SJCRH30 (cell line): ENCODE measurements around the gene COL7A1. TPM values are rescaled to one million over a fixed set of nuclear protein-coding genes. Genes with fewer than 3 reads are reported as not detected.

Source experiments
- DNase-seq, 2 experiments: peaks; one replicate each; pipeline ENCODE4 v3.0.0-alpha.2; 2015 to 2020
- H3K27ac ChIP-seq: fragments of 250-450 bp; sonication (Bioruptor Pico); 2 replicates; pipeline ENCODE4 v1.5.1; 2020; ENCODE audit warnings: mild to moderate bottlenecking, moderate library complexity
- H3K27me3 ChIP-seq: fragments of 250-450 bp; sonication (Bioruptor Pico); 2 replicates; pipeline ENCODE4 v1.5.1; 2020; ENCODE audit warnings: mild to moderate bottlenecking, moderate library complexity
- H3K36me3 ChIP-seq: fragments of 250-450 bp; sonication (Bioruptor Pico); 2 replicates; pipeline ENCODE4 v1.5.1; 2020; ENCODE audit warnings: mild to moderate bottlenecking, moderate library complexity
- H3K4me1 ChIP-seq: fragments of 250-450 bp; sonication (Bioruptor Pico); 2 replicates; pipeline ENCODE4 v1.5.1; 2020; ENCODE audit warnings: mild to moderate bottlenecking, moderate library complexity
- H3K4me3 ChIP-seq: fragments of 250-450 bp; sonication (Bioruptor Pico); 2 replicates; pipeline ENCODE4 v1.5.1; 2020; ENCODE audit warnings: mild to moderate bottlenecking, moderate library complexity
- H3K9me3 ChIP-seq: fragments of 250-450 bp; sonication (Bioruptor Pico); replicated peaks from 2 replicates; pipeline ENCODE4 v1.5.1; 2020; ENCODE audit warnings: mild to moderate bottlenecking, moderate library complexity
- total RNA-seq: library from RNA; depleted of rRNA; stranded (reverse); fragments of >200 nt; shearing (Covaris generic); gene quantifications from 2 replicates; pipeline ENCODE4 v1.2.3, GENCODE V29; 2014

COL7A1 gene
- total RNA-seq, 1 experiment from 2014 or later: 2.0 TPM

DNA sequence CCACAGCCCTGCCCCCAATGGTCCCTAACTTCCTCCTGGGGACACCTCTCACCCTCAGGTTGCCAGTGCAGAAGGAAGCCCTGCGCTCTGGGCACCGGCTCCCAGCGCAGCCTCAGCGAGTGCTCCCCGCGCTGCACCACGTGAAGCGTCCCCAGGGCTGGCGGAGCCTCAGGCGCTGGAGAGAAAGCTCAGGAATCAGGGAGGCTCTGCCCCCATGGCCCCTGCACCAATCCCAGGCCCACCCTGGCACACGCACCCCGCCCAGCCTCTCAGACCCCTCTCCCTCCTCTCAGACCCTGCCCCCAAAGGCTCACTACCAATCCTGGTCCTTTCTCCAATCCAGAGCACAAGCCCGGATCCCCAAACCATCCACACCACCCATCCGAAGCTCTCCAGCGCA lies 6.9 kb downstream of the COL7A1 start:
- Histone ChIP-seq H3K9me3 (no peaks in the 10 kb centered on the region), H3K4me1 (no peaks in the 10 kb centered on the region), H3K27me3 (no peaks in the 10 kb centered on the region), H3K27ac (no peak overlapping the region), H3K36me3 (no peaks in the 10 kb centered on the region), H3K4me3 (no peak overlapping the region)
- no peak for DNase-seq

DNA sequence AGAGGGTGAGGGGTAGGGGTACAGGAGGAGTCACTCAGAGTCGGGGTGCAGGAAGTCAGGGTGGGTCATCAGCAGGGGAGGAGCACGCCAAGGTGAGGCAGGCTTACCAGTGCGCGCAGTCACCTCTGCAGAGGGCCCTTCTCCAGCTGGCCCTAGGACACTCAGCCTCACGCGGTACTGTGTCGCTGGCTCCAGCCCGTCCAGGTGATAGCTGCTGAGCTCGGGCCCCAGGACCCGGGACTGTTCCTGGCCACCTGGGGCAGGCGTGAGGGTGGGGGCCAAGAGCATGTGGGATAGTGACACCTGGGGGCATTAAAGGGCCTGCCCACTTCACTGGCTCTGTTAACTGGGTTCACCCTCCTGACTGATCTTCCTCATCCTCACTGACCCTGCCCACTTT lies 7.4 kb downstream of the COL7A1 start:
- Histone ChIP-seq H3K4me3 (no peak overlapping the region), H3K9me3 (no peaks in the 10 kb centered on the region), H3K36me3 (no peaks in the 10 kb centered on the region), H3K4me1 (no peaks in the 10 kb centered on the region), H3K27me3 (no peaks in the 10 kb centered on the region), H3K27ac (no peak overlapping the region)
- DNase-seq: no peak

DNA sequence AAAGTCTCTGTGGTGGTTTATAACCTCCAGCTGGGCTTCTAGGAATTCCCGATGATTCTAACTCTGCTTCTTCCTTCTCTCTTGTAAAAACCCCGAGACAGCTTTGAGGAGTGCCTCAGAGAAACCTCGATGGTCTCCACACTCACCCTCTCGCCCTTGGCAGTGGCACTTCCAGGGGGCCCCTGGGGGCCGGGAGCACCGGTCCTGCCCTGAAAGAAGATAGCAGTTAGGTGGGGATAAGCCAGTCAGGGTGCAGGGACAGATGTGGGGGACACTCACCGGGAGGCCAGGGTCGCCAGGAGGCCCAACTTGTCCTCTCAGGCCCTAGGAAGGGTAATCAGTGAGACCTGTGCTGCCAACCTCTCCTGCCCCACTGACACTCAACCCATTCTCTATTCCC lies 9.7 kb downstream of the COL7A1 start:
- no peaks in the 10 kb centered on the region for H3K36me3 ChIP-seq
- H3K4me1 ChIP-seq: no peaks in the 10 kb centered on the region
- no peaks in the 10 kb centered on the region for H3K27me3 ChIP-seq
- no peak for DNase-seq
- no peak overlapping the region for H3K27ac ChIP-seq
- no peak overlapping the region for H3K4me3 ChIP-seq
- no peaks in the 10 kb centered on the region for H3K9me3 ChIP-seq

DNA sequence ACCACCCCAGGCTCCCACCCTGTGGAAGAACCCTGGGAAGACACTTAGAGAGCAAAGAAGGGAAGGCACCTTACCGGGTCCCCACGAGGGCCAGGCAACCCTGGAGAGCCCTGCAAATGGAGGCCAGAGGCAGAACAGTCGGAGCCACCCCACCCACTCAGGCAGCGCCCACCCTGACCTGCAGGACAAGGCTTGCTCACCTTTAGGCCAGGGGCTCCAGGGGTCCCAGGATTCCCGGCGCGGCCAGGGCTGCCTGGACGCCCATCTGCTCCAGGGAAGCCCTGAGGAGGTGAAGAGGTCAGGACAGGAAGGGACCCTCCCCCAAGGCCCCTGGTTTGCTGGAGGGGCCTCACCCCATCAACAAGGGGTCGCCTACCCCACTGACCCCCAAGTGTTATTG lies 10.3 kb downstream of the COL7A1 start:
- Histone ChIP-seq H3K4me3 (no peak overlapping the region), H3K36me3 (no peaks in the 10 kb centered on the region), H3K27ac (no peak overlapping the region), H3K9me3 (no peaks in the 10 kb centered on the region), H3K27me3 (no peaks in the 10 kb centered on the region), H3K4me1 (no peaks in the 10 kb centered on the region)
- no peak for DNase-seq

DNA sequence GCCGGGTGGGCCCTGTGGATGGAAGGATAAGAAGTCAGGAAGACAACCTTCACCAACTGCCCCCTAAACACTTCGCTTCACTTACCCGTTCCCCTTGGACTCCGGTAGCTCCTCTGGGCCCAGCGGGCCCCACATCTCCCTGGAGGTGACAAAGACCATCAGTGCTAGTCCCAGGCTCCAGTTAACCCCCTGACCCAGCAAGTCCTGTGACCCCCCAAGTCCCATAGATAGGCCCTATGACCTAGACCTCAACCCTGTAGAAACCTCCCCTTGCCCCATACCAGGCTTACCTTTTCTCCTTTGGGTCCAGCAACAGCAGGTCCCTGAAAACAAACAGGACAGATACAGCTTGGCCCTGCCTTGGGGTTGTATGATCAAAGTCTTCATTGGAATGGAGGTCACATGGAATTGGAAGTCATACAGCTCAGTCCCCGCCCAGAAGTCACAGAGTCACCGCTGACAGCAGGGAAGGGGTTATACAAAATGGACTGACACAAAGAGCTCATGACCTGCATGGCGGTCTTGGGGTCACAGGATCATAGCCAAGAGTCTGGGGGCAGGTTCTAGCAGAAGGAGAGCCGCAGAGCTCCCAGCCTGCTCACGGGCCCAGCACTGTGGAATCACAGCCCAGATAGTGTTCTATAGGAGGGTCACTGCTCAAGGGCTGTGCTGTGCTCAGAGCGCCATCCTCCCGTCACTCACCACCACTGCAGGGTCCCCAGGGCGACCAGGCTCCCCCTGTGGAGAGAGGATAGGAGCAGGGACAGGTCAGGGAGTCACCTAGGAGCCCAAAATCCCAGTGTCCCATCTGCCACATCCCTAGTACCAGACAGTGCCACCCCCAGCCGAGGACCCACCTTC lies 13.3 kb downstream of the COL7A1 start:
- H3K4me3 ChIP-seq: no peak overlapping the region
- no peaks in the 10 kb centered on the region for H3K9me3 ChIP-seq
- no peaks in the 10 kb centered on the region for H3K36me3 ChIP-seq
- DNase-seq: no peak
- no peaks in the 10 kb centered on the region for H3K27me3 ChIP-seq
- H3K4me1 ChIP-seq: no peaks in the 10 kb centered on the region
- H3K27ac ChIP-seq: no peak overlapping the region

DNA sequence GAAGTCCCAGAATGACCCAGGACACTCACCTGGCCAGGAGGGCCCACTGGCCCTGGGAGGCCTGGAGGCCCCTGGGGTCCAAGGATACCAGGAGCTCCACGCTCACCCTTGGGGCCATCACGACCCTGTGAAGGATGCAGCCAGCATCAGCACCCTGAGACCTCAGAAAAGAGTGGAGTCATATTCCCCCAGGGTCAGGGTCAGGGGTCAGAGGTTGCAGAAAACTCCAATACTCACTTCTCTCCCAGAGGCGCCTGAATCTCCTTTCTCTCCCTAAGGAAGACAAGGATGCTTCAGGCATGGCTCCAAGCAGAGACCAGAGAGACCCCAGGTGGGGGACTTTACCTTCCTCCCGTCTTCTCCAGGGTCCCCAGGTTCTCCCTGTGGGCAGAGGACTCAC lies 18.5 kb downstream of the COL7A1 start:
- Histone ChIP-seq H3K4me1 (no peaks in the 10 kb centered on the region), H3K27ac (no peak overlapping the region), H3K9me3 (no peaks in the 10 kb centered on the region), H3K4me3 (no peak overlapping the region), H3K27me3 (no peaks in the 10 kb centered on the region), H3K36me3 (no peaks in the 10 kb centered on the region)
- no peak for DNase-seq

DNA sequence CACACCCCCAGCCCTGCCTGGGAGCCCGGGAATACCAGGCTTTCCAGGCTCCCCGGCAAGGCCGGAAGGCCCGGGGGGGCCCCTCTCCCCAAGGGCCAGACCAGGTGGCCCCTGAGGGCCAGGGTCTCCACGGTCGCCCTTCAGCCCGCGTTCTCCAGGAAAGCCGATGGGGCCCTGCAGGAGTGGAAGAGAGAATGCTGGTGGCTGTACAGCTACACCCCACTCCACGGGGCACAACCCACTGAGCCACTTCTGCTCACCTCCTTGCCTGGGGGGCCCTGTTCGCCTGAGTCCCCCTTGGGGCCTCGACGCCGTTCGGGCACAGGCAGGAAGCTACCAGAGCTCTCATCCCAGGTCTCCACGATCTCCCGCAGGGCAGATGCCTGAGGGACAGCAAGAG lies 19.8 kb downstream of the COL7A1 start:
- no peak overlapping the region for H3K27ac ChIP-seq
- no peaks in the 10 kb centered on the region for H3K27me3 ChIP-seq
- H3K9me3 ChIP-seq: no peaks in the 10 kb centered on the region
- H3K36me3 ChIP-seq: no peaks in the 10 kb centered on the region
- no peak overlapping the region for H3K4me3 ChIP-seq
- no peak for DNase-seq
- H3K4me1 ChIP-seq: no peaks in the 10 kb centered on the region

DNA sequence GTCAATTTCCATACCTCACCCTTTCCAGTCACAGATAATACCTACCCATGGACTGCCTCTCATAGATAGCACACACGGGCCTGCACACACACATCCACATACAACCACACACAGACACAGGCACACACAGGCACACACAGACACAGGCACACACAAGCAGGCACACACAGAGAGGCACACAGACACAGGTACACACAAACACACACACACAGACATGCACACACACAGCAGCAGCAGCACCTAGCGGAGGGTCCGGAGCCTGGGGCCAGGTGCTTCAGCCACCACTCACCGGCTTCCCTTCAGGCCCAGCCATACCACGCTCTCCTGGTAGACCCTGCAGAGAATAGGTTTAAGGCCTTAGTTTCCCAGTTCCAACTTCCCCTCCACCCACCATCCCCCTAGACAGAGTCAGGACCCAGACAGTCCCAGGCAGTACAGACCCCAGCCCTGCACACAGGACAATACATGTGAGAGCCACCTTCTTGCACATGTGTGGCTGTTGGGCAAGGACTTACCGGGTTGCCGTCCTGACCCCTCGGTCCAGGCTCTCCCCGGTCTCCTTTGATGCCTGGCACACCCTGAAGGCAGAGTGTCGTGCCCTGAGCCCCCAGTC lies 21.1 kb downstream of the COL7A1 start:
- Histone ChIP-seq H3K27ac (no peak overlapping the region), H3K27me3 (no peaks in the 10 kb centered on the region), H3K9me3 (no peaks in the 10 kb centered on the region), H3K4me3 (no peak overlapping the region), H3K4me1 (no peaks in the 10 kb centered on the region), H3K36me3 (no peaks in the 10 kb centered on the region)
- DNase-seq: no peak

DNA sequence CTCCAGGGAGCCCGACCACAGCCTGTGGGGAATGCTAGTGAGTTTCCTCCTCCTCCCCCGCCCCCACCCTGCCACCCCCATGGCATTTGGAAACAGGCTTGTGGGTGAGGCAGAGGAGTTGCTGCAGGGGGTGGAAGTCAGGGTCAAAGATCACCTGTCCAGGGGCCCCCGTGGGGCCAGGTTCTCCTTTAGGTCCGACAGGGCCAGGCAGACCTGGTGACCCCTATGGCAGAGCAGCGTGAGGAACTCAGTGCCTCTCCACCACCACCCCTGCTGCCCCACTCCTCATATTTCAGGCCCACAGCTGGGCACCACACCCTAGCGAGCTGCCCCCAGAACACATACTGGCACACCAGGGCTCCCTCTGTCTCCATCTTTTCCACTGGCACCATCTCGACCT lies 22.6 kb downstream of the COL7A1 start:
- no peaks in the 10 kb centered on the region for H3K36me3 ChIP-seq
- no peaks in the 10 kb centered on the region for H3K4me1 ChIP-seq
- no peak overlapping the region for H3K4me3 ChIP-seq
- DNase-seq: no peak
- H3K27me3 ChIP-seq: no peaks in the 10 kb centered on the region
- H3K27ac ChIP-seq: no peak overlapping the region
- H3K9me3 ChIP-seq: no peaks in the 10 kb centered on the region

DNA sequence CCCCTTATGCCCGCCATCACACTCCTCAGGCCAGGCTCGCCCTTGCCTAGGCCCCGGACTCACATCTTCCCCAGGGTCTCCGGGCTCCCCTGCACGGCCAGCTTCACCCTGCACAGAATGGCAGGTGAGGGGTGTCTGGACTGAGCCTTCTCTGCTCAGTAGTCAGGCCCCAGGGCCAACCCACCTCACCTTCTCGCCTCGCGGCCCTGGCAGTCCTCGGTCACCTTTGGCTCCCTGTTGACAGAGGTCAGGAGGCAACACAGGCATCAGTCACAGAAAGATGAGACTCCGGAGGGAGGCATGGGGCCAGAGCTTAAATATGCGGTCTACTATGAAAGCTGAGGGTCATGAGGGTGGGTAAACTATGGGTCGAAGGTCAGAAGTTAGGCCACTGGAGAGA lies 23.2 kb downstream of the COL7A1 start:
- H3K9me3 ChIP-seq: no peaks in the 10 kb centered on the region
- no peaks in the 10 kb centered on the region for H3K4me1 ChIP-seq
- no peak overlapping the region for H3K4me3 ChIP-seq
- no peaks in the 10 kb centered on the region for H3K36me3 ChIP-seq
- no peak for DNase-seq
- no peak overlapping the region for H3K27ac ChIP-seq
- no peaks in the 10 kb centered on the region for H3K27me3 ChIP-seq

DNA sequence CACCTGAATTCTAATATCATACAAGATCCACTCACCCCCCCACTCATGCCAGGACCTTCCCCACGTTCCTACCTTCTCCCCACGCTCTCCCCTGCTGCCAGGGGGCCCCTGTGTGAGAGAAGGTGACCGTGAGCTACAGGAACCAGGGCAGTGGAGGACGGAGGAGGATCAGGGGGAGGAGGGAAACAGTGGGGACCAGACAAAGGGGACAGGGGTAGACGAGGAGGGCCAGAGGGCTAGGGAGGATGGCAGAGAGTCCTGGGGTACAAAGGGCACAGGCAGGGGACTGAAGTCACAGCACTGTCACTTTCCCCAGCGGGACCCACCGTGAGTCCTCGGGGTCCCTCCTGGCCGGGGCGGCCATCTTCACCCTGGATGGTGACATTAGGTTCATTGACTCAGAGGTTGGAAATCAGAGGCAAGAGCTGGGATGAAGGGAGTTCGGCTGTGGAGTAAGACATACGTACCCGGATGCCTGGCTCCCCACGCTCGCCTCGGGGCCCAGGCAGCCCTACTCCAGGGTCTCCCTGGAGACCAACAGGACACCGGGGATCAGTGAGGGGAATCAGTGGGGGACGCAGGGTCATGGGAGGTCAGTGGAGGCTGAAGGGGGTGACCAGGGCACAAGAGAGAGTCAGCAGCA lies 25.2 kb downstream of the COL7A1 start:
- H3K4me3 ChIP-seq: no peak overlapping the region
- no peak for DNase-seq
- H3K27ac ChIP-seq: no peak overlapping the region
- no peaks in the 10 kb centered on the region for H3K9me3 ChIP-seq
- H3K27me3 ChIP-seq: no peaks in the 10 kb centered on the region
- peaks cover 11% of the 10 kb centered on the region for H3K4me1 ChIP-seq
- H3K36me3 ChIP-seq: no peaks in the 10 kb centered on the region

DNA sequence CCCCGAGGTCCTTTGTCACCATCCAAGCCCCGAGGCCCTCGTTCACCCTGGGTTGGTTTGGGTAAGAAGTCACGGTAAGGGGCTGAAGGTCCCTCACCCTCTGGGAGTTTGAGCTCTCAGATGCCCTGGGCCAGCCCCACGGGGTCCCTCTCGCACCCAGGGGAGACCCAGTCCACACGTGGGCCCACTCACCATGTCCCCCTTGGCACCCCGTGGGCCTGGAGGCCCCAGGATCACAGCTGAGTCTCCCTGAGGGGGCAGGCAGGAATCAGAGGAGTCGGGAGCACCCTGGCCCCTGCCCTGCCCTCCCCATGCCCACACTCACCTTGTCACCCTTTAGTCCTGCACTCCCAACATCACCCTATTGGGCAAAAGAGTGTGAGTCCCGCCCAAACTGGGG lies 25.7 kb downstream of the COL7A1 start:
- Histone ChIP-seq H3K36me3 (no peaks in the 10 kb centered on the region), H3K27ac (no peak overlapping the region), H3K27me3 (no peaks in the 10 kb centered on the region), H3K9me3 (no peaks in the 10 kb centered on the region), H3K4me1 (peaks cover 12% of the 10 kb centered on the region), H3K4me3 (no peak overlapping the region)
- no peak for DNase-seq

DNA sequence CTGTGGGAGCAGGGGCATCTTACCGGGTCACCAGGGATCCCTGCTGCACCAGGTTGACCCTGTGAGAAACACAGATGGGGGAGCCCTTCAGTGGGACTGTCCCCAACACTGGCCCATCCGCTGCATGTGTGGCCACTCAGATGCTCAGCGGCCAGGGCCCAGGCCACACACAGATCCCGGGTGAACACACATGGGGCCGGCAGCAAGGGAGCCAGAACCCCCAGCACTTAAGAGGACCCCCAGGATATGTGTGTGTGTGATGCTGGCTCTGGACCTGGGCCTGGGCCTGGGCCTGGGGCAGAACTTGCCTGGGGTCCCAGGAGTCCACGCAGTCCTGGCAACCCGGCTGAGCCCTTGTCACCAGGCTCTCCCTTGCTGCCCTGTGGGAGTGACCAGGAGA lies 26.7 kb downstream of the COL7A1 start:
- H3K9me3 ChIP-seq: no peaks in the 10 kb centered on the region
- H3K36me3 ChIP-seq: no peaks in the 10 kb centered on the region
- DNase-seq: no peak
- no peaks in the 10 kb centered on the region for H3K27me3 ChIP-seq
- H3K4me1 ChIP-seq: peaks cover 21% of the 10 kb centered on the region
- no peak overlapping the region for H3K4me3 ChIP-seq
- H3K27ac ChIP-seq: no peak overlapping the region

DNA sequence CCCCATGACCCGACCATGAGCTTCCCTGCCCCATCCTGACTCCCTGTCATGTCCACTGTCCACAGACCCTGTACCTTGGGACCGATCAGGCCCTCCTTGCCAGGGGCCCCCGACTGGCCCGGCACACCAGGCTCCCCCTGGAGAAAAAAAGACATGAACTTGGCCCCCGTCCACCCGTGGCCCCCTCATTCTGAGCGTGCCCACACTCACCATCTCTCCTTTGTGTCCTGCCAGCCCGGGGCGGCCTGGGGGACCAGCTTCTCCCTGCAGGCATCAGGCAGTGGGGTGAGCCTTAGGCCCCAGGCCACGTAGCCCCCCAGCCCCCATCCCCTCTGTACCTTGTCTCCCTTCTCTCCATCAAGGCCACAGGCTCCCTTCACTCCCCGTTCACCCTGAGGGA lies 27.6 kb downstream of the COL7A1 start:
- DNase-seq: no peak
- peaks cover 27% of the 10 kb centered on the region for H3K4me1 ChIP-seq
- H3K9me3 ChIP-seq: no peaks in the 10 kb centered on the region
- no peak overlapping the region for H3K4me3 ChIP-seq
- no peak overlapping the region for H3K27ac ChIP-seq
- no peaks in the 10 kb centered on the region for H3K27me3 ChIP-seq
- no peaks in the 10 kb centered on the region for H3K36me3 ChIP-seq

DNA sequence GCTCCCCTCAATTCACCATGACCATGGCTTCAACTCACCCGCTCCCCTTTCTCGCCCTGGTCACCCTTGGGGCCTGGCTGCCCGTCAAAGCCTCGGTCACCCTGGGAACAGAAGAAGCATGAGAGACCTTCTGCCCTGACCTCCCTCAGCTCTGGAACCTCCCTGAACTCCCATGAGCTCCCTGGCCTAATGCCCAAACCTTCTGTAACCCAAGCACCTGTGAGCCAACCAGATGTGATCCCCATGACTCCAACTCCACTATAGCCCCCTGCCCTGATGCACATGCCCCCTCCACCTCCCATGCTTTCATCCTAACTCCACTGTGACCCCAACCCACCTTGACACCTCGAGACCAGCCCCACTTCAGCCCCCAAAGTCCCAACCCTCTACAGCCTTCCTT lies 28.0 kb downstream of the COL7A1 start:
- H3K9me3 ChIP-seq: no peaks in the 10 kb centered on the region
- H3K36me3 ChIP-seq: no peaks in the 10 kb centered on the region
- no peaks in the 10 kb centered on the region for H3K27me3 ChIP-seq
- peaks cover 27% of the 10 kb centered on the region for H3K4me1 ChIP-seq
- H3K27ac ChIP-seq: no peak overlapping the region
- no peak for DNase-seq
- H3K4me3 ChIP-seq: no peak overlapping the region
